NT2/D1 (cell line): ENCODE data around the gene NSFL1C.

ENCODE experiments used
- SUZ12 ChIP-seq: IDR thresholded peaks from 2 replicates; pipeline ENCODE4 v1.6.1; 2011; ENCODE audit not compliant: insufficient read length, insufficient read depth; ENCODE audit errors: extremely low read depth
- YY1 ChIP-seq: IDR thresholded peaks from 2 replicates; pipeline ENCODE4 v1.6.1; 2011; ENCODE audit not compliant: insufficient read length, insufficient read depth
- ZNF274 ChIP-seq: IDR thresholded peaks from 2 replicates; pipeline ENCODE4 v1.6.1; 2011; ENCODE audit warnings: mild to moderate bottlenecking, low read depth, low read length

DNA sequence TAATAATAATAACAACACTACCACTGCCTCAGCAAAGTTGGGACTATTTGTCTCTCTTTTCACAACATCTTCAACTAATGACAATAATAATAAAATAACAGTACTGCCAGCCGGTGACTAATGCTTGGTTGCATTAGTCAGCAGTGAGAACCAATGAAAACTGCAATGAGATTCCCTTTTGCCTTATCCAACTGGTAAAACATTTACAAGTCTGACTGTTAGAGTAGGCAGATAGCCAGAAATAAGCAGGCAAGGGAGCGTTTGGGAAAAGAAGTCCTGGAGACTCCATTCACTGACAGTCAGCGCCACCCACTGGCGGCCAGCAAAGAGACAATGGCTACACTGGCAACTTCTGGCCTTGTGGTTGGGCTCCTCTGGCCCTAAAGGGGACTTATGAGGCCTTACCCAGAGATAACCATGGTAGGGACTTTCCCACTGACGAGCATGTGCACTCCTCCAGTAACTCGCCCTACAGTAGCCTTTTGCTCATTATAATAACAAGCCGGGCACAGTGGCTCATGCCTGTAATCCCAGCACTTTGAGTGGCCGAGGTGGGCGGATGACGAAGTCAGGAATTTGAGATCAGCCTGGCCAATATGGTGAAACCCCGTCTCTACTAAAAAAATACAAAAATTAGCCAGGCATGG, 3.4 kb upstream of the NSFL1C start:
- TF ChIP-seq ZNF274, result no peak
- TF ChIP-seq SUZ12, result no peak
- TF ChIP-seq YY1, result no peak
